Aorta (tissue), 5 donors: ENCODE results near the gene VASH1. TPM values are rescaled to one million over a fixed set of nuclear protein-coding genes. Genes with fewer than 3 reads are reported as not detected.

Source experiments
- ATAC-seq: fragments of 200-7000 bp; cut with Tn5 transposase; one replicate; pipeline ENCODE4 v1.9.1; 2022; ENCODE audit warnings: moderate library complexity; ENCODE audit not compliant: low FRiP score
- DNase-seq, 2 donors: peaks; one replicate each; pipeline ENCODE4 v3.0.0-alpha.2; 2020
- H3K27ac ChIP-seq, 2 donors: one replicate each; pipeline ENCODE4 v1.5.1; 2013; ENCODE audit warnings: low read length in 2 of 2, mild to moderate bottlenecking in 2 of 2, moderate library complexity in 2 of 2, control low read depth in 1 of 2, inconsistent platforms in 1 of 2, low read depth in 1 of 2
- H3K27me3 ChIP-seq, 2 donors: one replicate each; pipeline ENCODE4 v1.6.1; 2013; ENCODE audit warnings: control low read depth in 1 of 2, low read length in 1 of 2, mild to moderate bottlenecking in 1 of 2, moderate library complexity in 1 of 2; ENCODE audit not compliant: insufficient read depth in 2 of 2, control insufficient read depth in 1 of 2
- H3K36me3 ChIP-seq, 2 donors: one replicate each; pipeline ENCODE4 v1.6.1; 2013; ENCODE audit warnings: control low read depth in 1 of 2, low read length in 1 of 2, mild to moderate bottlenecking in 1 of 2; ENCODE audit not compliant: insufficient read depth in 2 of 2, control insufficient read depth in 1 of 2
- H3K4me1 ChIP-seq, 2 donors: one replicate each; pipeline ENCODE4 v1.6.1; 2013; ENCODE audit warnings: low read length in 2 of 2, control low read depth in 1 of 2, mild to moderate bottlenecking in 1 of 2, moderate library complexity in 1 of 2; ENCODE audit not compliant: insufficient read depth in 2 of 2, control insufficient read depth in 1 of 2
- H3K4me3 ChIP-seq, 2 donors: one replicate each; pipeline ENCODE4 v1.5.1; 2013; ENCODE audit warnings: low read length in 2 of 2, control low read depth in 1 of 2, mild to moderate bottlenecking in 1 of 2
- H3K9me3 ChIP-seq: one replicate; pipeline ENCODE4 v1.6.1; 2013; ENCODE audit warnings: mild to moderate bottlenecking, low read length; ENCODE audit not compliant: control insufficient read depth
- WGBS, 2 donors: extraction: QIAGEN DNeasy Blood & Tissue Kit; methylation state at CpG; one replicate each; pipeline ENCODE4 v1.1.7; 2013; 5-methylcytosine and 5-hydroxymethylcytosine counted together
- intact Hi-C, 2 donors: fragments of 100-400 bp; cut with DNase I; formaldehyde crosslinking; loops; one replicate each; pipeline versions ENCODE4 v1.14.2 to v1.15.0; 2022
- polyA plus RNA-seq, 2 donors: library from polyadenylated mRNA; stranded (reverse); fragments of 200-250 nt; gene quantifications; one replicate each; pipeline ENCODE4 v1.2.3, GENCODE V29; 2013
- total RNA-seq, 2 donors: library from RNA; stranded (reverse); fragmentation: NEBNext Ultra II Directional; extraction: Animal tissue kit (Norgen Biotek cat#: 25700); gene quantifications; one replicate each; pipeline ENCODE4 v1.2.1, GENCODE V29; 2021
- donor health status: healthy with polysubstance abuse.
- donor health status: Bipolar disorder and iron deficiency.
- donor health status: DM: no; HTN: no; CAD: no.
- donor health status: DM: no; HTN: no; CAD: no.
- donor health status: DM: yes; HTN: yes; CAD: no.

The VASH1 gene
- total and polyA plus RNA-seq, 4 donors = 13.6 to 42.7 (median 21.5) TPM

DNA sequence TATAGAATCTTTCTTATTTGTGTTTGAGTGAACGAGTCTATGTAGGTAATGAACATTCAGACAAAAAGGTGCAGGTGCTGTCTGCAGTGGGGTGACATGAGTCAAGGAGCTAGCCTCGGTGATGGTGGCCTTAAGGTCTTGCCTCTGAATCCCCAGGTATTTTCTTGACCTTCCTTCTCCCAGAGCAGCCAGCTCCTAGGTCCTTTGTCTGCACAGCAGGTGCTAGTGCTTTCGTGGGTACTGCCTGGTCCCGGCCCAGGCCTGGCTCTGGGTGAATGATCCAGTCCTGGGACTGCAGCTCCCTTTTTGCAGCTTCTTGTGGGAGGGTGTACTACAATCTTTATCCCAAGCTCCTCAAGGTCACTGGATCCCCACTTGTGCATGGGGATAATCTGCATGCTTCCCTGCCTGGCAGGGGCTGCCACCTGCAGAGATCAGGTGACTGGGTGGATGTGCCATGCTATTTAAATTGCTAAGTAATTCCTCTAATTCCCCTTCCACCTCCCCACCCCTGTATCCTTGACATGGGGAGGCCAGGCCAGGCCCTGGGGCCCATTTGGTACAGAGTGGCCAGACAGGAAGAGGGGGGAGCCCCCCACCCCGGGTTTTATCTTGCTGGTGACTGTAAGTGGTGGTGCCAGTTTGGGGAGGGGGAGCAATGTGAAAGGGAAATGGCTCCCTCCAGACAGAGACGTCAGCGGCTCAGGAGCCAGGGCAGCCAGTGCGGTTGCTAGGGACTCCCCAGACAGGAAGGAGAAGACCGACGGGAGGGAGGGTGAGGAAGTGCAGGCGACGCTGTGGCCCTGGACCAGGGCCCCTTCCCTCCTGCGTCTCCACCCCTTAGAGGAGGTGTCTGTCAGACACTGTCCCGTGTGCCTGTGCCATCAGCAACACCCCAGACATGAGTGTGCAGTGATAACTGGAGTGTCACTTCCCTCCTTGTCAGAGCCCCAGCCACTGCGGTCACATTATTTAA lies 6.7 kb downstream of the VASH1 start:
- no peaks in the 10 kb centered on the region for H3K27me3 ChIP-seq
- no peaks in the 10 kb centered on the region for H3K9me3 ChIP-seq
- H3K36me3 ChIP-seq = no peaks in the 10 kb centered on the region
- H3K27ac ChIP-seq = peak overlapping the region in 1 of 2 donors; percentile 2
- intact Hi-C loops = no loop called here
- ATAC-seq = peak; percentile 68
- peak; percentile 82 to 90 for DNase-seq
- WGBS, 2 donors = 18 to 19% methylated on average over 15 of the region's 15 CpGs
- H3K4me1 ChIP-seq = peaks cover 0 to 4% of the 10 kb centered on the region in 2 donors
- no peak overlapping the region for H3K4me3 ChIP-seq

DNA sequence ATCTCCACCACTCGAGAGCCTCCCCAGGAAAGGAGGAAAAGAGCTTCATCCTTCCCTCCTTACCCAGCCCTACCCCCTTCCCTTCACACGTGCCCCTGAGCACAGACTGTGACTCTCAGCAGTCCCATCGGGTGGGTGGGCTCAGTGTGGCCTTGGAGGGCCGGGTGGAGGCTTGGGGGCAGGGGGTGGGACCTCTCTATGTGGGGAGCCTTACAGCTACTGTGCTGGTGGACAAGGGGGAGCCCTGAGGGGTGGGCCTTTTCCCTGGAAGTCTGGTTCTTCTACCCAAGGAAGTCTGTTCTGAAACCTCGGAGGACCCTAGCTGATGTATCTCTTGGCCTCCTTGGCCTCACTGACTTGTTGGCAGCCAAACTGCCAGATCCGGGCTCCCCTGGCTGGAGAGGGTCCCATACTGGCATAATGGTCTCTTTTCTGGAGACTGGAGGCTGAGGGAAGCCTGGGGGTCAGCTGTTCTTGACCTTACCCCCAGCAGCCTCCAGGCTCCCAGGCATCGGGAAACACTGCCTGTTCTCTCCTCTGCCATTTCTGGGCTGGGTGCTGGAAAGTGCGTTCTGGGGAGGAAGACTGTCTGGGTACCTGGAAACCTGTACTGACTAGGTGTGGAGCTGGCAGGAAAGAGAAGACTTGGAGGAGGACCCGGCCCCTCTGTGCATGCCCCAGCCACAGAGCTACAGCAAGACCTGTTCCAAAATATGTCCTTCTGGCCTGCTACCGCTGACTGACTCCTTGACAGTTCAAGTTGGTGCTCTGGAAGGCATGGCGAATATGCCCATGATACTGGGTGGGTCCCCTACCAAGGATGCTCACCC lies 7.6 kb downstream of the VASH1 start:
- peak overlapping the region in 1 of 2 donors; percentile 2 for H3K27ac ChIP-seq
- H3K36me3 ChIP-seq = no peaks in the 10 kb centered on the region
- no peak overlapping the region for H3K4me3 ChIP-seq
- H3K4me1 ChIP-seq = peaks cover 0 to 4% of the 10 kb centered on the region in 2 donors
- ATAC-seq (peak; percentile 2), DNase-seq (peak in 1 of 2 donors; percentile 74)
- intact Hi-C loops = no loop called here
- no peaks in the 10 kb centered on the region for H3K27me3 ChIP-seq
- H3K9me3 ChIP-seq = no peaks in the 10 kb centered on the region
- 35 to 38% methylated on average over 11 of the region's 11 CpGs for WGBS, 2 donors

DNA sequence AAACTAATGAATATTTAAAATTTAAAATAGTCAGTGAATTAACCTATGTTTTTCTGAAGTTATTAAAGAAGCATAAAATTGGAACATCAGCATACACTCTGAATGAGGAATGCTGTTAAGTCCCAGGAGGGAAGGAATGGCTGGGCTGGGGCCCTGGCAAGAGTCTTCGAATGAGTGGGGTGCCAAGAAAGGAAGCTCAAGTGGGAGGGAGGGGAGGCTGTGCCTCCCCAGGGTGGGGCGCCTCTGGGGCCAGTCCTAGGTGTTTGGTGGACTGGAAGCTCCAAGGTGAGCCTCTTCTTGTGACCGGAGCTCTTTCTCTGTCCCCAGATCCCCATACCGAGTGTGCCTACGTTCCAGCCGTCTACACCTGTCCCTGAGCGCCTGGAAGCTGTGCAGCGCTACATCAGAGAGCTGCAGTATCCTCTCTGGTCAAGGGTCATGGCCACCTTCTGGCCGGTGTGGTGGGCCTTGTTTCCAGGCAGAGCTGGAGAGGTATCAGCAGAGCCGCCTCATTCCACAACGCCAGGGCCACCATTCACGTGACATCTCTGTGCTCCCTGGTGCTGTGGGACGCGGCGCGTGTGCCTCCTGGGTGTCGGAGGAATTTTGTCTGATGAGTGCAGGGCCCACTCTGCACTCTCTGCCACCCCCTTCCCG lies 8.5 kb downstream of the VASH1 start:
- Histone ChIP-seq H3K36me3 (no peaks in the 10 kb centered on the region), H3K4me3 (no peak overlapping the region), H3K27me3 (no peaks in the 10 kb centered on the region), H3K4me1 (peaks cover 0 to 4% of the 10 kb centered on the region in 2 donors), H3K27ac (no peak overlapping the region), H3K9me3 (no peaks in the 10 kb centered on the region)
- ATAC-seq (no peak), DNase-seq (peak; percentile 40 to 61)
- WGBS, 2 donors = 81 to 86% methylated on average over 18 of the region's 18 CpGs
- intact Hi-C loops = loop anchor here in 1 of 2 donors (5.0 kb wide), 1 partner anchor 43 kb away; the partner anchor contains the start of gene ANGEL1

DNA sequence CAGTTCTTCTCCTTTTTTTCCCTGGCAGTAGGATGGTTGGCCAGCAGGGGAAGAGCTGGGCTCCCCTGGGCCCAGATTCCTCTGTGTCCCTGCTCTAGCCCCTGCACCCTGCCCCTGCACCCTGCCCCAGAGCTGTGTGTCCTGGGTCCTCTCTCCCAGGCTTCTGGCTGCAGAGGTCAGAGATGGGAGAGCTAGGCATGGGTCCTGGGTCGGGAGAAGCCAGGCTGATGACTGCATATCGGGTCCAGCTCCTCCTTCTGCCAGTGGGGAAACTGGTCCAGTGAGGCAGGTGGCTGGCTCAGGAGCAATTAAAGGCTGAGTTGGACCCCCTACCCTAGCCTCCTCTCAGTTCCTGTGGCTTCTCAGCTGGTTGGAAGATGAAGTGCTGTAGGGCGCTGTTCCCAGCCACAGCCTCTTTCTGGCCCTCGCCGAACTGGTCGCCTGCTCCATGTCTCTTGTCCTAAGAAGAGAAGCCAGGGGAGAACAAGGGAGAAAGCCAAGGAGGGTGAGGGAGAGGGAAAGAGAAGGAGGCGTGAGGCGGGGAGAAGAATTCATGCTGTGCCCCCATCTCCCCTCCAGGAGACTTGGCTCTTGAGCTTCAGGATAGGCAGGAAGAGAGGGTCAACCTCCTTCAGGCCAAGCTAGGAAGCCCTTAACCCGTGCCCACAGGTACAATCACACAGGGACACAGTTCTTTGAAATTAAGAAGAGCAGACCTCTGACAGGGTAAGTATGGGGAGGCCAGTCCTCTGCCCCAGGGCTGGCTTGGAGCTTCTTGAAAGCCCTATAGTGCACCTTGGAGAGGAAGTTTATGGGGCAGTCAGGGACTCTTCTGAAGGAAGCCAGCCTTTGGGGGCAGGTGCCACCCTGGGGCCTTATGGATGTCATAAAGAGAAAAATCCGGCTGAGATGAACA lies 9.5 kb downstream of the VASH1 start:
- DNase-seq = peak; percentile 33 to 64
- no peak overlapping the region for H3K27ac ChIP-seq

DNA sequence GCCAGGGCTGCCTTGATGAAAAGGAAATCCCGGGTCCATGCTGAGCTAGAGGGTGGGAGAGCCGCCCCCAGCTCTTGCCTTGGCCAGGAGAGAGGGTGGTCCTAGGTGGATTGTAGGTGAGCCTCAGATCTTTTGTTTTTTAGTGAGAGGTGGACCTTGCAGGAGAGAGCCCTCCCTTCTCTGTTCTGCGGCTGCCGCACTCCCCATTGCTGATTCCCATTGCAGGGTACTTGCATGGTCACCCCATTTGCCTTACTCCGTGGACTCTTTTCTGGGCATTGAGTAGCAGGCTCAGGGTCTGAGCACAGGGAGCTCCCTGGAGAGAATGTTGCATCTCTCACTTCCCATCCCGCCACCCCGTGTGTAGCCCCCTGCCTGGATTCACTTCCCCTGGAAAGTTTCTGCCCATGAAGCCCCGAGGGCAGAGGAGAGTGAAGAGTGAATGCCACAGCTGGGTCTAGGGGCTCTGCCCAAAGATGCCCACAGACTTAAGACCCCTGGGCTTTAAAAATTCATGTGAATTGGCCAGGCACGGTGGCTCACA lies 10.2 kb downstream of the VASH1 start:
- 81 to 84% methylated on average over 9 of the region's 9 CpGs for WGBS, 2 donors
- Histone ChIP-seq H3K9me3 (no peaks in the 10 kb centered on the region), H3K4me3 (no peak overlapping the region), H3K27ac (no peak overlapping the region), H3K36me3 (no peaks in the 10 kb centered on the region), H3K27me3 (no peaks in the 10 kb centered on the region), H3K4me1 (peaks cover 0 to 4% of the 10 kb centered on the region in 2 donors)
- ATAC-seq = no peak
- intact Hi-C loops = loop anchor here in 1 of 2 donors (5.0 kb wide), 1 partner anchor 41 kb away; the partner anchor contains the start of gene ANGEL1
- DNase-seq = peak; percentile 38 to 46

More for the DNA sequence above, 9.5 kb downstream of the VASH1 start:
- no peak overlapping the region for H3K4me3 ChIP-seq
- H3K27me3 ChIP-seq = no peaks in the 10 kb centered on the region
- no peaks in the 10 kb centered on the region for H3K36me3 ChIP-seq
- H3K4me1 ChIP-seq = peaks cover 0 to 4% of the 10 kb centered on the region in 2 donors
- ATAC-seq = no peak
- WGBS, 2 donors = 37% methylated on average over 10 of the region's 10 CpGs
- no peaks in the 10 kb centered on the region for H3K9me3 ChIP-seq
- intact Hi-C loops = loop anchor here in 1 of 2 donors (5.0 kb wide), 1 partner anchor 42 kb away; the partner anchor contains the start of gene ANGEL1

DNA sequence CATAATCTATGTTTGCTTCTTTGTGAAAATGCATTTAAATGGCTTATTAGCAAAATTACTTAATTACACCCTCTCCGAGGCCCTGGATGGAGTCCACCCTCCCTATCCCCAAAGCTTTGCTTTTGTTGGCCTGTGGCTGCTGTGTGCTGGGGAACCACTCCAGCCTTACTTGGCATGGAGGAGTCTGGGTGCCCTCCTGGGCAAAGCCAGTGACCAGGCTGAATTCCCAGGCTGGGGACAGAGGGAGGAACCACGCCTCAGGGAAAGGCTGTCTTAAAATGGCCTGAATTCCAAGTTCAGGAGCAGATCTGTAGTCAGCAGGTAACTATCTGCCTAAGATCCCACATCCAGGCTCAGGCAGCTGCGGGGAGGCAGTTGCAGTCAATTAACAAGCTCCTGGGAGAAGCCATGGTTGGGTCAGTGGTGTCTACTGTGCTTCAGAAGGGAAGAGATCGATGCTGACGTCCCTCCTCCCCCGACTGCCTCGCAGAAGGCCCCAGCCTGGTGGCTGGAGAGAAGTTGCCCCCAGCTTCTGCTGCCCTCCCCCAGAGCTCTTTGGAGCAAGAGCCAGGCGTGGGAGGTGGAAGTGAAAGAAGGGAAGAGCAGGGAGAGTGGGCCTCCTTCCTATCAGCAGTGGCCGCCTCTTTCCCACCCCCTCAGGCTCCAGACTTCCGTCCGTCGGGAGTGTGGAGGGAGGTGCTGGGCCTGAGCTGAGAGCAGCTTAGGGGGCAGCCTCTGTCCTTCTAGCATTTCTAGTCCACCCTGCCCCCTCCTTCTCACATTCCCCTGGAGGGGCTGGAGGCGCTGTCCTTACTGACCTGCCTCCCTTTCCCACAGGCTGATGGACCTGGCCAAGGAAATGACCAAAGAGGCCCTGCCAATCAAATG lies 11.3 kb downstream of the VASH1 start:
- DNase-seq (peak; percentile 74 to 82), ATAC-seq (peak; percentile 64)
- Histone ChIP-seq H3K9me3 (no peaks in the 10 kb centered on the region), H3K27me3 (no peaks in the 10 kb centered on the region), H3K4me1 (peaks cover 0 to 4% of the 10 kb centered on the region in 2 donors), H3K27ac (peak overlapping the region; percentile 65 to 96), H3K36me3 (no peaks in the 10 kb centered on the region), H3K4me3 (no peak overlapping the region)
- intact Hi-C loops = loop anchor here in 1 of 2 donors (5.0 kb wide), 1 partner anchor 40 kb away; the partner anchor contains the start of gene ANGEL1
- WGBS, 2 donors = 6% methylated on average over 13 of the region's 13 CpGs
